Endodermal cell (in vitro differentiated cells): ENCODE data around the gene EFNA2. TPM values are rescaled to one million over a fixed set of nuclear protein-coding genes. Genes with fewer than 3 reads are reported as not detected.
A peak's percentile ranks its signal among the peaks of the same experiment; 100 is the strongest.

Experiments
- DNase-seq: peaks from one replicate; pipeline ENCODE4 v3.0.0-alpha.2; 2017
- H3K27ac ChIP-seq: 2 replicates; pipeline ENCODE4 v1.5.1; 2013; ENCODE audit warnings: mild to moderate bottlenecking, low read depth, low read length, moderate library complexity
- H3K27me3 ChIP-seq: 2 replicates; pipeline ENCODE4 v1.6.1; 2013; ENCODE audit warnings: mild to moderate bottlenecking, low read length, moderate library complexity; ENCODE audit not compliant: insufficient read depth, control insufficient read depth, poor library complexity, severe bottlenecking
- H3K36me3 ChIP-seq: 2 replicates; pipeline ENCODE4 v1.7.0; 2013; ENCODE audit warnings: mild to moderate bottlenecking, low read length, moderate library complexity; ENCODE audit not compliant: control insufficient read depth, insufficient read depth
- H3K4me1 ChIP-seq: one replicate; pipeline ENCODE4 v1.7.0; 2013; ENCODE audit warnings: low read length; ENCODE audit not compliant: control insufficient read depth, insufficient read depth
- H3K4me3 ChIP-seq: 2 replicates; pipeline ENCODE4 v1.5.1; 2013; ENCODE audit warnings: mild to moderate bottlenecking, low read length, moderate library complexity
- H3K9ac ChIP-seq: 2 replicates; pipeline ENCODE4 v1.6.1; 2013; ENCODE audit warnings: mild to moderate bottlenecking, low read length, moderate library complexity; ENCODE audit not compliant: poor library complexity, severe bottlenecking; ENCODE audit errors: extremely low read depth
- H3K9me3 ChIP-seq: 2 replicates; pipeline ENCODE4 v1.6.1; 2013; ENCODE audit warnings: mild to moderate bottlenecking, low read length, moderate library complexity; ENCODE audit not compliant: control insufficient read depth
- H3K27ac Mint-ChIP-seq: 2 replicates; pipeline ENCODE4 v1.8.0; 2020; ENCODE audit warnings: mixed read lengths
- H3K27me3 Mint-ChIP-seq: 2 replicates; pipeline ENCODE4 v1.8.0; 2021; ENCODE audit warnings: mild to moderate bottlenecking, mixed read lengths; ENCODE audit not compliant: insufficient read depth
- H3K36me3 Mint-ChIP-seq: 2 replicates; pipeline ENCODE4 v1.8.0; 2020; ENCODE audit warnings: low read depth, mixed read lengths
- H3K4me1 Mint-ChIP-seq: 2 replicates; pipeline ENCODE4 v1.8.0; 2020; ENCODE audit warnings: mixed read lengths
- H3K4me3 Mint-ChIP-seq: 2 replicates; pipeline ENCODE4 v1.8.0; 2020; ENCODE audit warnings: mild to moderate bottlenecking, moderate library complexity, mixed read lengths
- H3K9me3 Mint-ChIP-seq: 2 replicates; pipeline ENCODE4 v1.8.0; 2020; ENCODE audit warnings: mild to moderate bottlenecking, mixed read lengths
- WGBS, 2 experiments: methylation state at CpG; one replicate each; pipeline versions ENCODE4 v1.1.5 to v1.1.7; 2013; ENCODE audit warnings: missing lambda C conversion rate in 2 of 2, mixed read lengths in 1 of 2; ENCODE audit not compliant: insufficient coverage in 1 of 2, insufficient read length in 1 of 2; 5-methylcytosine and 5-hydroxymethylcytosine counted together
- total RNA-seq, 2 donors: library from RNA; stranded (reverse); fragmentation: NEBNext Ultra II Directional in 1 of 2; extraction: Animal tissue kit (Norgen Biotek cat#: 25700) in 1 of 2; gene quantifications; 2 replicates in 1 of 2; 3 replicates in 1 of 2; pipeline ENCODE4 v1.2.1, GENCODE V29; 2021
- TF ChIP-seq, protein P1 (sequence below): fragments of 200-600 bp; sonication (generic); conservative IDR thresholded peaks from 2 replicates; pipeline ENCODE4 v1.5.0; 2021; ENCODE audit warnings: antibody characterized with exemption, mild to moderate bottlenecking

The EFNA2 gene
- total RNA-seq, 2 donors from 2014 or later, result 28.6 to 30.7 TPM

DNA sequence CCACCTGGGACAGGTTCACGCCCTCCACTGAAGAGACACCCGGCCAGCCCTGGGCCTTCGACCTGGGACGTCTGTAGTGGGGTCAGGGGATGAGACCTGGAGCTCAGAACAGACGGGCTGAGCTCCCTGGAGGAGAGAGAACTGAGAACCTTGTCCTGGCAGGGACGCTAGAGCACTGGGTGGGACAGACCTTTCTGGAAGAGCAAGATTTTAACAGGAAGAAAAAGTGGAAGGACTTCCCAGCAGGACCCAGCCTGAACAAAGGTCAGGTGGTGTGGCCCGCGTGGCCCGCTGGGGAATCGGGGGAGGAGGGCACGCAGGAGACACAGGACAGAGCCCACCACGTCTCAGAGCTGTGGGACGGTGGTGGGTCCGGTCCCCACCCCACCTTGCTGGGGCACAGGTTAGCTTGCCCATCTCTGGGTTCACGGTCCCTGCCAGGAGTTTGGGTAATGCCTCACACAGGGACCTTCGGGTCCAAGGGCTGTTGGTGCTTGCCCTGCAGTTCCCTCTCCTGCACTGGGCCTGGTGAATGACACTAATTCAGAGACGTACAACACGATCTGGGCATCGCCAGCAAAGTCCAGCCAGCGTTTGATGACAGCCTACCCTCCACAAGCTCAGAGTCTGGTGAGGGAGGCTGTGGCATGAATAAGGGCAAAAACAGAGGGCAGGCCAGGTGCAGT is 1.2 kb upstream of the EFNA2 start:
- Mint-ChIP-seq H3K27ac (no peak overlapping the region), H3K27me3 (peaks cover 5% of the 10 kb centered on the region), H3K36me3 (peaks cover 5% of the 10 kb centered on the region), H3K9me3 (no peaks in the 10 kb centered on the region), H3K4me1 (peaks cover 10% of the 10 kb centered on the region), H3K4me3 (peak overlapping the region; percentile 62)
- Histone ChIP-seq H3K9ac (no peak overlapping the region), H3K4me3 (no peak overlapping the region), H3K27me3 (no peaks in the 10 kb centered on the region), H3K4me1 (peaks cover 15% of the 10 kb centered on the region), H3K27ac (no peak overlapping the region), H3K9me3 (no peaks in the 10 kb centered on the region), H3K36me3 (peaks cover 5% of the 10 kb centered on the region)
- 89 to 91% methylated on average over 9 to 20 of the region's 20 CpGs for WGBS, 2 experiments
- TF ChIP-seq, protein P1, sequence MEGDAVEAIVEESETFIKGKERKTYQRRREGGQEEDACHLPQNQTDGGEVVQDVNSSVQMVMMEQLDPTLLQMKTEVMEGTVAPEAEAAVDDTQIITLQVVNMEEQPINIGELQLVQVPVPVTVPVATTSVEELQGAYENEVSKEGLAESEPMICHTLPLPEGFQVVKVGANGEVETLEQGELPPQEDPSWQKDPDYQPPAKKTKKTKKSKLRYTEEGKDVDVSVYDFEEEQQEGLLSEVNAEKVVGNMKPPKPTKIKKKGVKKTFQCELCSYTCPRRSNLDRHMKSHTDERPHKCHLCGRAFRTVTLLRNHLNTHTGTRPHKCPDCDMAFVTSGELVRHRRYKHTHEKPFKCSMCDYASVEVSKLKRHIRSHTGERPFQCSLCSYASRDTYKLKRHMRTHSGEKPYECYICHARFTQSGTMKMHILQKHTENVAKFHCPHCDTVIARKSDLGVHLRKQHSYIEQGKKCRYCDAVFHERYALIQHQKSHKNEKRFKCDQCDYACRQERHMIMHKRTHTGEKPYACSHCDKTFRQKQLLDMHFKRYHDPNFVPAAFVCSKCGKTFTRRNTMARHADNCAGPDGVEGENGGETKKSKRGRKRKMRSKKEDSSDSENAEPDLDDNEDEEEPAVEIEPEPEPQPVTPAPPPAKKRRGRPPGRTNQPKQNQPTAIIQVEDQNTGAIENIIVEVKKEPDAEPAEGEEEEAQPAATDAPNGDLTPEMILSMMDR, result no peak
- DNase-seq, result no peak

DNA sequence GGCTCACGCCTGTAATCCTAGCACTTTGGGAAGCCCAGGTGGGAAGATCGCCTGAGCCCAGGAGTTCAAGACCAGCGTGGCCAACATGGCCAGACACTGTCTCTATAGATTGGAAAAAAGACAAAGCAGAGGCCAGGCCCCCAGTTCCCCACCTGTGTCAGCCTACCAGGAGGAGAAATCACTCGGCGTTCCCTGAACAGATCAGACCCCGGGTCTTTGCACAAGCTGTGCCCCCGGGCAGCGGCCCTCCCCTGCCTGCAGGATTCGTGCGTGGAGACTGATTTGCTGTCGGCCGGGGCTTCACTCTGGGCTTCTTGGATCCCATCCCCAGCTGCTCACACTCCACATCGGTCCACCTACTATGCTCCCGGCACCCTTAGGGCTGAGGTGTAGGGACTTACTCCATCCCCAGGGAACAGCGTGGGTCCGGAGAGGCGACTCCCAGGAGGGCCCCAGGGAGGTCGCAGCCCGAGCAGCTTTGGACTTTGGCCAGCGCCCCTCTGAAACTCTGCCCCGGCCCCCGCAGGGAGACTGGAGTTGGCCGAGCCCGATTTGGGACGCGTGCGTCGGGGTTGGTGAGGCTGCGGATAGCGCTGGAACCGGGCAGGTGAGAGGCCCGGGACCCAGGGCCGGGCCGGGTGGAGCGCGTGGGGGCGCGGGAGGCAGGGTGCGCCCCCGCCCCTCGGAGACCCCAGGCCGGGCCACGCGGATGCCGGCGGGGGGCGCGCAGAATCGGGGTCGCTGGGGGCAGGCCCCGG is 515 bp upstream of the EFNA2 start:
- Mint-ChIP-seq H3K27me3 (peaks cover 5% of the 10 kb centered on the region), H3K36me3 (no peaks in the 10 kb centered on the region), H3K9me3 (no peaks in the 10 kb centered on the region), H3K4me1 (peaks cover 10% of the 10 kb centered on the region), H3K27ac (no peak overlapping the region), H3K4me3 (peak overlapping the region; percentile 62)
- peak overlapping the region; percentile 23 for H3K4me3 ChIP-seq
- no peak overlapping the region for H3K27ac ChIP-seq
- peak; percentile 77 for DNase-seq
- TF ChIP-seq, protein P1, result peak; percentile 18
- H3K4me1 ChIP-seq, result peaks cover 15% of the 10 kb centered on the region
- no peaks in the 10 kb centered on the region for H3K36me3 ChIP-seq
- no peaks in the 10 kb centered on the region for H3K27me3 ChIP-seq
- WGBS, 2 experiments, result 31 to 45% methylated on average over 29 to 51 of the region's 51 CpGs
- no peak overlapping the region for H3K9ac ChIP-seq
- H3K9me3 ChIP-seq, result no peaks in the 10 kb centered on the region

DNA sequence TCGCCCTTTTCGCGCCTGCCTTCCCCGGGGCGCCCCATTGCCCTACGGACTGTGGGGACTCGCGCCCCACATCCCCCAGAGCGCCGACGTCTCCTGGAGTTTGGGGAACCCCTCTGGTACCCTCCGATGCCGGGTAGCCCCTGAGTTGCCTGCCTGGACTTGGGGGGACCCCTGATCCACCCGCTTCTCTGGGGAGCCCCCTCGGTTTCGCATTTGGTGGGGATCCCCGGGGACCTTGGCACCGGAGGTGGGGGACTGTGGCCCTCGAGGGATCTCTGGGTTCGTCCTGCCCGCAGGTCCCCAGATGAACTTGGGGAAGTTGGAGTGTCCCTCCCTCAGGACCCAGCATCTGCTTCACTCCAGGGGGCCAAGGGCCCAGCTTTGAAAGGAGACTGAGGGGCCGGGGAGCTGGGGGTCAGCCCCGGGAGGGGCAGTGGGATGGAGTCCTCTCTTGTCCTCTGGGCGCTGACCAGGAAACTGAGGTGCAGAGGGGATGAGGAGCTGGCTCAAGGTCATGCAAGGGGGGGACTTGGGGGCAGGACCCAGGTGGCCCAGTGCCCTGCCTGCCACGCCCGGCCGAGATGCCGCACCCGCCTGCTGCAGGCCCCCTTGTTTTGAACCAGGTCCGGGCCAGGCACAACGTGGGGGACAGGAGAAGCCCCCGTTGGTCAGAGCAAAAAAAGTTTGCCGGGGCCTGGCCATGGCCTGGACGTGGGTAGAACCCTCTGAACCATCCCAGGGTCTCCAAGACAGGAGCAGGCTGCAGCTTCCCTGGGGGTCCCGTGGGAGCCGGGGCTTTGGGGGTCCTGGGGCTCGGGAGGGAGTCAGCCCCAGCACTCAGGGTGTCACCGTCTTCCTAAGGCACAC is 1.0 kb downstream of the EFNA2 start:
- peaks cover 10% of the 10 kb centered on the region for H3K4me1 Mint-ChIP-seq
- no peaks in the 10 kb centered on the region for H3K9me3 Mint-ChIP-seq
- H3K27ac Mint-ChIP-seq, result no peak overlapping the region
- peak overlapping the region; percentile 86 for H3K4me3 ChIP-seq
- H3K4me1 ChIP-seq, result peaks cover 15% of the 10 kb centered on the region
- no peaks in the 10 kb centered on the region for H3K36me3 Mint-ChIP-seq
- no peaks in the 10 kb centered on the region for H3K9me3 ChIP-seq
- no peak overlapping the region for H3K27ac ChIP-seq
- H3K9ac ChIP-seq, result peak overlapping the region; percentile 53
- TF ChIP-seq, protein P1, result no peak
- H3K36me3 ChIP-seq, result no peaks in the 10 kb centered on the region
- WGBS, 2 experiments, result 51 to 53% methylated on average over 31 to 38 of the region's 38 CpGs
- no peak for DNase-seq
- H3K27me3 Mint-ChIP-seq, result peaks cover 5% of the 10 kb centered on the region
- H3K27me3 ChIP-seq, result no peaks in the 10 kb centered on the region
- peak overlapping the region; percentile 74 for H3K4me3 Mint-ChIP-seq
